Dermis blood vessel endothelial cell (primary cell): ENCODE results near the gene RASA4B. TPM values are rescaled to one million over a fixed set of nuclear protein-coding genes. Genes with fewer than 3 reads are reported as not detected.
"Not testable (repeated sequence)": the region's sequence is repeated elsewhere in the genome, so short reads cannot be mapped to it uniquely, and the experiment has no call there.

ENCODE experiments used
- DNase-seq: peaks from one replicate; pipeline ENCODE4 v3.0.0; 2010
- total RNA-seq: library from RNA; depleted of rRNA; stranded (reverse); fragments of >200 nt; gene quantifications from 2 replicates; pipeline ENCODE4 v1.2.3, GENCODE V29; 2014

The RASA4B gene
- 10.1 and 13.1 TPM in 2 replicates for total RNA-seq

GRCh38 chr7:102517550-102518147, at the start of gene RASA4B:
RASA4B (minus strand) TSS chr7:102517777; CDS start chr7:102517710, 67 bp downstream.
- DNase-seq = peak; percentile 0

GRCh38 chr7:102550808-102551422, 33.3 kb upstream of the RASA4B start, which contains the start of gene SPDYE2:
SPDYE2 (plus strand) TSS chr7:102551226; CDS start chr7:102553256, 2,030 bp downstream.
- DNase-seq = not testable (repeated sequence)

- DNase-seq = not testable (repeated sequence)
These were observed 28.8 kb upstream of the RASA4B start for GRCh38 chr7:102546353-102546752.

GRCh38 chr7:102545288-102545687, 27.7 kb upstream of the RASA4B start:
- not testable (repeated sequence) for DNase-seq

- not testable (repeated sequence) for DNase-seq
These were observed 26.8 kb upstream of the RASA4B start for GRCh38 chr7:102544372-102544771.

GRCh38 chr7:102543596-102543995, 26.0 kb upstream of the RASA4B start, which contains the start of gene UPK3BL2:
UPK3BL2 (minus strand) TSS chr7:102543696; CDS start chr7:102543636, 60 bp downstream.
- DNase-seq = not testable (repeated sequence)

- not testable (repeated sequence) for DNase-seq
These were observed 25.2 kb upstream of the RASA4B start for GRCh38 chr7:102542771-102543170.

GRCh38 chr7:102542083-102542482, 24.5 kb upstream of the RASA4B start:
- not testable (repeated sequence) for DNase-seq

GRCh38 chr7:102540604-102541003, 23.0 kb upstream of the RASA4B start:
- not testable (repeated sequence) for DNase-seq

GRCh38 chr7:102535062-102535615, 17.6 kb upstream of the RASA4B start:
- peak; percentile 28 for DNase-seq

GRCh38 chr7:102532127-102532526, 14.6 kb upstream of the RASA4B start:
- DNase-seq = not testable (repeated sequence)

- DNase-seq = not testable (repeated sequence)
These were observed 14.0 kb upstream of the RASA4B start for GRCh38 chr7:102531583-102531982.

GRCh38 chr7:102527822-102528793, 10.5 kb upstream of the RASA4B start:
- not testable (repeated sequence) for DNase-seq

GRCh38 chr7:102527182-102527581, 9.6 kb upstream of the RASA4B start:
- not testable (repeated sequence) for DNase-seq

GRCh38 chr7:102524803-102525202, 7.2 kb upstream of the RASA4B start:
- not testable (repeated sequence) for DNase-seq

- not testable (repeated sequence) for DNase-seq
These were observed 3.2 kb upstream of the RASA4B start for GRCh38 chr7:102520797-102521196.

GRCh38 chr7:102516951-102517350, 626 bp downstream of the RASA4B start:
- not testable (repeated sequence) for DNase-seq

GRCh38 chr7:102515889-102516288, 1.7 kb downstream of the RASA4B start:
- not testable (repeated sequence) for DNase-seq

- not testable (repeated sequence) for DNase-seq
These were observed 2.5 kb downstream of the RASA4B start for GRCh38 chr7:102514881-102515721.

- peak; percentile 66 for DNase-seq
These were observed 4.8 kb downstream of the RASA4B start for GRCh38 chr7:102512642-102513221.
